Measurements from ENCODE around the gene CREBBP.

CREBBP gene

GRCh38 chr16:3792472-3793012 lies 88.0 kb downstream of the CREBBP start:
- no peak for DNase-seq

GRCh38 chr16:3791701-3792100 lies 88.8 kb downstream of the CREBBP start:
- no peak for DNase-seq

GRCh38 chr16:3789375-3790099 lies 91.0 kb downstream of the CREBBP start:
- DNase-seq: peak; percentile 56

GRCh38 chr16:3788711-3789374 lies 91.7 kb downstream of the CREBBP start:
- no peak for DNase-seq

GRCh38 chr16:3787924-3788661 lies 92.4 kb downstream of the CREBBP start:
- DNase-seq: no peak

- DNase-seq: no peak
These were observed 95.1 kb downstream of the CREBBP start for GRCh38 chr16:3785413-3785812.

- no peak for DNase-seq
These were observed 97.0 kb downstream of the CREBBP start for GRCh38 chr16:3783516-3783915.

- DNase-seq: no peak
These were observed 97.9 kb downstream of the CREBBP start for GRCh38 chr16:3782566-3782965.

- DNase-seq: no peak
These were observed 99.1 kb downstream of the CREBBP start for GRCh38 chr16:3781421-3781820.

- DNase-seq: peak; percentile 35
These were observed 99.9 kb downstream of the CREBBP start for GRCh38 chr16:3780570-3780969.

GRCh38 chr16:3776316-3776715 lies 104.2 kb downstream of the CREBBP start:
- no peak for DNase-seq

- DNase-seq: no peak
These were observed 105.7 kb downstream of the CREBBP start for GRCh38 chr16:3774819-3775218.

GRCh38 chr16:3774156-3774767 lies 106.3 kb downstream of the CREBBP start:
- no peak for DNase-seq

GRCh38 chr16:3773663-3774062 lies 106.8 kb downstream of the CREBBP start:
- no peak for DNase-seq

GRCh38 chr16:3771513-3771912 lies 109.0 kb downstream of the CREBBP start:
- DNase-seq: no peak

GRCh38 chr16:3770530-3770929 lies 110.0 kb downstream of the CREBBP start:
- DNase-seq: no peak

- DNase-seq: no peak
These were observed 110.6 kb downstream of the CREBBP start for GRCh38 chr16:3769942-3770341.

GRCh38 chr16:3769013-3769412 lies 111.5 kb downstream of the CREBBP start:
- DNase-seq: no peak

GRCh38 chr16:3767333-3767986 lies 113.1 kb downstream of the CREBBP start:
- DNase-seq: no peak

- DNase-seq: no peak
These were observed 114.3 kb downstream of the CREBBP start for GRCh38 chr16:3766177-3766576.

GRCh38 chr16:3764409-3764808 lies 116.1 kb downstream of the CREBBP start:
- DNase-seq: no peak

GRCh38 chr16:3762107-3762750 lies 118.3 kb downstream of the CREBBP start:
- no peak for DNase-seq
